GM23338 (cell line): ENCODE measurements around the gene EDEM1. TPM values are rescaled to one million over a fixed set of nuclear protein-coding genes. Genes with fewer than 3 reads are reported as not detected.

ENCODE experiments used
- ATAC-seq: fragments of 200-7000 bp; cut with Tn5 transposase; 3 replicates; pipeline ENCODE4 v1.9.1; 2020
- DNase-seq: peaks from one replicate; pipeline ENCODE4 v3.0.0-alpha.2; 2015; ENCODE audit warnings: low spot score
- H2AFZ ChIP-seq: fragments of 200-600 bp; sonication (generic); 2 replicates; pipeline ENCODE4 v1.8.0; 2016; ENCODE audit warnings: antibody characterized with exemption, mild to moderate bottlenecking, moderate library complexity
- H3F3A ChIP-seq: fragments of 200-600 bp; sonication (generic); replicated peaks from 2 replicates; pipeline ENCODE4 v1.8.0; 2017; ENCODE audit warnings: antibody characterized with exemption, mixed run types, low read depth
- H3K27ac ChIP-seq: fragments of 200-600 bp; sonication (generic); 2 replicates; pipeline ENCODE4 v1.6.1; 2016; ENCODE audit warnings: low read depth
- H3K27me3 ChIP-seq: fragments of 200-600 bp; sonication (generic); 2 replicates; pipeline ENCODE4 v1.8.0; 2016; ENCODE audit warnings: mild to moderate bottlenecking, mixed run types, moderate library complexity; ENCODE audit not compliant: insufficient read depth
- H3K36me3 ChIP-seq: fragments of 200-600 bp; sonication (generic); 2 replicates; pipeline ENCODE4 v1.8.0; 2016; ENCODE audit warnings: mild to moderate bottlenecking; ENCODE audit not compliant: insufficient read depth
- H3K4me1 ChIP-seq: fragments of 200-600 bp; sonication (generic); 2 replicates; pipeline ENCODE4 v1.8.0; 2016; ENCODE audit warnings: mild to moderate bottlenecking, moderate library complexity; ENCODE audit not compliant: insufficient read depth
- H3K4me2 ChIP-seq: fragments of 200-600 bp; sonication (generic); 2 replicates; pipeline ENCODE4 v1.7.1; 2017; ENCODE audit warnings: mixed run types
- H3K4me3 ChIP-seq: fragments of 200-600 bp; sonication (generic); 2 replicates; pipeline ENCODE4 v1.6.1; 2016; ENCODE audit warnings: mixed run types
- H3K79me2 ChIP-seq: fragments of 200-600 bp; sonication (generic); replicated peaks from 2 replicates; pipeline ENCODE4 v1.8.0; 2017; ENCODE audit warnings: mild to moderate bottlenecking; ENCODE audit not compliant: insufficient read depth
- H3K9me2 ChIP-seq: fragments of 200-600 bp; sonication (generic); 2 replicates; pipeline ENCODE4 v1.8.0; 2017; ENCODE audit not compliant: insufficient read depth
- H4K20me1 ChIP-seq: fragments of 200-600 bp; sonication (generic); replicated peaks from 2 replicates; pipeline ENCODE4 v1.8.0; 2017; ENCODE audit warnings: mild to moderate bottlenecking; ENCODE audit not compliant: insufficient read depth
- H3K27ac Mint-ChIP-seq: 2 replicates; pipeline ENCODE4 v1.8.0; 2020; ENCODE audit warnings: inconsistent platforms, mild to moderate bottlenecking, moderate library complexity, mixed read lengths
- H3K27me3 Mint-ChIP-seq: 3 replicates; pipeline ENCODE4 v1.8.0; 2022; ENCODE audit warnings: low read depth, mild to moderate bottlenecking, moderate library complexity, mixed read lengths, inconsistent platforms; ENCODE audit not compliant: insufficient read depth, poor library complexity
- H3K36me3 Mint-ChIP-seq: 3 replicates; pipeline ENCODE4 v1.8.0; 2021; ENCODE audit warnings: low read depth, mild to moderate bottlenecking, inconsistent platforms, moderate library complexity, mixed read lengths
- H3K4me1 Mint-ChIP-seq: 3 replicates; pipeline ENCODE4 v1.8.0; 2020; ENCODE audit warnings: mild to moderate bottlenecking, inconsistent platforms, mixed read lengths
- H3K4me3 Mint-ChIP-seq: 3 replicates; pipeline ENCODE4 v1.8.0; 2021; ENCODE audit warnings: moderate library complexity, mild to moderate bottlenecking, inconsistent platforms, mixed read lengths
- H3K9me3 Mint-ChIP-seq: 3 replicates; pipeline ENCODE4 v1.8.0; 2020; ENCODE audit warnings: moderate library complexity, mild to moderate bottlenecking, inconsistent platforms, mixed read lengths
- CTCF ChIP-seq, 2 experiments: fragments of 200-600 bp in 1 of 2; sonication (generic) in 1 of 2; conservative IDR thresholded peaks; 2 replicates each; pipeline versions ENCODE4 v1.5.1 to v1.6.1; 2016 to 2017; ENCODE audit warnings: antibody characterized with exemption in 2 of 2, low read depth in 2 of 2, mild to moderate bottlenecking in 2 of 2, moderate library complexity in 1 of 2
- JUNB ChIP-seq: IDR thresholded peaks from one replicate; pipeline ENCODE4 v1.6.1; 2016; ENCODE audit warnings: antibody characterized with exemption; ENCODE audit not compliant: unreplicated experiment
- NANOG ChIP-seq: IDR thresholded peaks from 2 replicates; pipeline ENCODE4 v1.6.1; 2016; ENCODE audit warnings: antibody characterized with exemption, borderline replicate concordance
- POLR2AphosphoS5 ChIP-seq: IDR thresholded peaks from 2 replicates; pipeline ENCODE4 v1.6.1; 2016; ENCODE audit warnings: antibody characterized with exemption, low read depth
- STAT1 ChIP-seq: IDR thresholded peaks from one replicate; pipeline ENCODE4 v1.6.1; 2016; ENCODE audit warnings: antibody characterized with exemption; ENCODE audit not compliant: unreplicated experiment
- ZNF114 ChIP-seq: fragments of 250-450 bp; sonication (Bioruptor Pico); IDR thresholded peaks from 2 replicates; pipeline ENCODE4 v1.5.0; 2020; ENCODE audit warnings: mild to moderate bottlenecking, moderate library complexity
- ZNF331 ChIP-seq: fragments of 250-450 bp; sonication (Bioruptor Pico); IDR thresholded peaks from 2 replicates; pipeline ENCODE4 v1.5.0; 2020; ENCODE audit warnings: low read depth, mild to moderate bottlenecking, moderate library complexity
- ZNF462 ChIP-seq: fragments of 250-450 bp; sonication (Bioruptor Pico); IDR thresholded peaks from 2 replicates; pipeline ENCODE4 v1.5.0; 2020; ENCODE audit warnings: mild to moderate bottlenecking, moderate library complexity
- polyA plus RNA-seq: library from polyadenylated mRNA; unstranded; fragments of >200 nt; fragmentation: Nextera tagmentation; extraction: Ambion mirVana; gene quantifications from 2 replicates; pipeline ENCODE4 v1.2.1, GENCODE V29; 2016
- total RNA-seq: library from RNA; depleted of rRNA; stranded (reverse); fragments of >200 nt; shearing (Covaris generic); gene quantifications from 2 replicates; pipeline ENCODE4 v1.2.3, GENCODE V29; 2014

EDEM1 gene
- total and polyA plus RNA-seq, 2 experiments from 2014 or later: 2.2 to 36.7 TPM

DNA sequence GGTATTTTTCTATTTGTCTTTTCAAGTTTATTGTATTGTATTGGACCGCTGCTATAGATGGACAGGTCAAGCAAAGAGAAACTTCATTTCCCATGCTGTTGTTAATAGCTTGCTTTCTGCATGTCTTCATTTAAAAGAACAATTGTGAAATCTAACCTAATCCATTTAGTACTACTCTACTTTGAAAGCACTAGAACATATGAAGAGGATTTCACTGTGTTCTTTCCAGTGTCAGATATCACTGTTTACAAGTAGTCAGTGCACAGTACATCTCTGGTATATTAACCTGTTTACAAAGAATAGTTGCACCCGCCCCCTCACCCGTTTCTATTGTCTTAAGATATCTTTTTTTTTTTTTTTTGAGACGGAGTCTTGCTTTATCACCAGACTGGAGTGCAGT, 21.8 kb upstream of the EDEM1 start:
- no peak overlapping the region for H3K4me3 ChIP-seq
- no peak overlapping the region for H3K4me2 ChIP-seq
- no peak overlapping the region for H3K27ac ChIP-seq
- H3K4me1 ChIP-seq: peaks cover 23% of the 10 kb centered on the region
- no peaks in the 10 kb centered on the region for H3K9me2 ChIP-seq
- Mint-ChIP-seq H3K27ac (peak overlapping the region; percentile 59; the same call in 1 of the 2 replicates), H3K9me3 (no peaks in the 10 kb centered on the region), H3K4me1 (peaks cover 44% of the 10 kb centered on the region), H3K4me3 (no peak overlapping the region), H3K36me3 (no peaks in the 10 kb centered on the region; the same call in 2 of the 3 replicates), H3K27me3 (peaks cover 1% of the 10 kb centered on the region)
- TF ChIP-seq POLR2AphosphoS5: no peak
- TF ChIP-seq STAT1: no peak
- no peak for TF ChIP-seq ZNF114 (CRISPR knock-in tag)
- no peak for TF ChIP-seq ZNF462 (CRISPR knock-in tag)
- TF ChIP-seq JUNB: no peak
- no peak for TF ChIP-seq CTCF (conservative IDR thresholded peaks at IDR 0.05; ENCODE audit: low read depth in 2 of 2)
- no peak for TF ChIP-seq ZNF331 (CRISPR knock-in tag)
- TF ChIP-seq NANOG: no peak
- H2AFZ ChIP-seq: no peak overlapping the region
- peaks cover 92% of the 10 kb centered on the region for H3K79me2 ChIP-seq
- H4K20me1 ChIP-seq: peaks cover 17% of the 10 kb centered on the region; the same call in 1 of the 2 replicates
- no peak for ATAC-seq
- no peaks in the 10 kb centered on the region for H3K36me3 ChIP-seq
- H3K27me3 ChIP-seq: no peaks in the 10 kb centered on the region
- no peaks in the 10 kb centered on the region for H3F3A ChIP-seq
- no peak for DNase-seq
